ENCODE measurements around the gene CCNJ. TPM values are rescaled to one million over a fixed set of nuclear protein-coding genes. Genes with fewer than 3 reads are reported as not detected.

CCNJ gene
- total and polyA plus RNA-seq, 12 donors, result 1.7 to 3.6 (median 2.5) TPM

- H3K4me3 ChIP-seq, result peak overlapping the region in 8 of 10 donors; percentile 70 to 84 (median 78)
- no peak for DNase-seq
- 86 to 93% methylated on average over 2 of the region's 2 CpGs for WGBS, 2 donors
- intact Hi-C loops (cut with DNase I), result loop anchor here in 2 of 10 donors (1.0 to 5.0 kb wide), 2 partner anchors 46 to 47 kb away; partner anchors contain the start of gene CCNJ (in 2 of the 2)
- H3K27ac ChIP-seq, result peak overlapping the region in 6 of 10 donors; percentile 92 to 99 (median 94)
- TF ChIP-seq, protein P1, sequence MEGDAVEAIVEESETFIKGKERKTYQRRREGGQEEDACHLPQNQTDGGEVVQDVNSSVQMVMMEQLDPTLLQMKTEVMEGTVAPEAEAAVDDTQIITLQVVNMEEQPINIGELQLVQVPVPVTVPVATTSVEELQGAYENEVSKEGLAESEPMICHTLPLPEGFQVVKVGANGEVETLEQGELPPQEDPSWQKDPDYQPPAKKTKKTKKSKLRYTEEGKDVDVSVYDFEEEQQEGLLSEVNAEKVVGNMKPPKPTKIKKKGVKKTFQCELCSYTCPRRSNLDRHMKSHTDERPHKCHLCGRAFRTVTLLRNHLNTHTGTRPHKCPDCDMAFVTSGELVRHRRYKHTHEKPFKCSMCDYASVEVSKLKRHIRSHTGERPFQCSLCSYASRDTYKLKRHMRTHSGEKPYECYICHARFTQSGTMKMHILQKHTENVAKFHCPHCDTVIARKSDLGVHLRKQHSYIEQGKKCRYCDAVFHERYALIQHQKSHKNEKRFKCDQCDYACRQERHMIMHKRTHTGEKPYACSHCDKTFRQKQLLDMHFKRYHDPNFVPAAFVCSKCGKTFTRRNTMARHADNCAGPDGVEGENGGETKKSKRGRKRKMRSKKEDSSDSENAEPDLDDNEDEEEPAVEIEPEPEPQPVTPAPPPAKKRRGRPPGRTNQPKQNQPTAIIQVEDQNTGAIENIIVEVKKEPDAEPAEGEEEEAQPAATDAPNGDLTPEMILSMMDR (IDR thresholded peaks at IDR 0.05), result no peak
- no peak for ATAC-seq
- peaks cover 0 to 8% (median 0%) of the 10 kb centered on the region in 9 donors for H3K36me3 ChIP-seq
- peaks cover 0 to 28% (median 24%) of the 10 kb centered on the region in 7 donors for H3K27me3 ChIP-seq
- H3K9me3 ChIP-seq, result peaks cover 0 to 5% (median 0%) of the 10 kb centered on the region in 11 donors
- H3K4me1 ChIP-seq, result peaks cover 0 to 12% (median 5%) of the 10 kb centered on the region in 9 donors
Observed at GRCh38 chr10:96089116-96089515, 45.7 kb downstream of the CCNJ start.

DNA sequence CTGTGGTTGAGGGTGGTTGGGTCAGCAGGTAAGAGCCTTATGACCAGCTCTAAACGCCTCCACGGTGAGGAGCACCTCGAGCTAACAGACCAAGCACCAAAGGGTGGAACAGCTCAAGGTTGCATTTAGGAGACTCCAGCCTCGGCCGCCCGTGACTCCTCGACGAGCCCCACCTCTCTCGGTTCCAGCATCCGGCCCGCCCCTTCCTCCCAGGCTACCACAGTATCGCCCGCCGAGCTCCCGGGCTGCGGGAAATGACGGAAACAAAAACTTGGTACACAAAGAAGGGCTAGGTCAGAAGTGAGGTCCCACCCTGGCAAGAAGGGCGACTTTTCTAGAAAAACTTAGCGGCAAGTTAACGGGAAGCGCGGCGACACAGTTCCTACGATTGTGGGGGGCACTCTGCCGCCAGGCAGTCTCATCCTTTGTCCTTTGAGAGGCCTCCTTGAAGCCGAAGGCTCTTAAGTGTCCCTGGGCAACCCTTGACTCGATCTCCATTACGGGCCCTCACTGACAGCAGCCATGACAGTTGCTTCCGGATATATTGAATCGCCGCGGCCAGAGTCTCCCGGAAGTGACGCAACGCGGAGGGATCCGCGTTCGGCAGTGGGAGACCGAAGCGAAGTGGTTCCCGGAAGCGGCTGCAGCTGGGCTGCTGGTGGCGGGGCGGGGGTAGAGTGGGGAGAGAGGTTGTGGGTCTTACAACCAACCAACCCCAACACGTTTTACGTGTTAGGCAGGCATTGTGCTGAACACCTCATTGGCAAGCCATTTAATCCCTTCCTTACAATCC is 46.5 kb downstream of the CCNJ start:
- intact Hi-C loops (cut with DNase I), result loop anchor here in 9 of 10 donors (1.0 to 5.0 kb wide), 6 partner anchors 37 to 48 kb away; partner anchors contain the start of genes ZNF518A (in 7 of the 9) and CCNJ (in 3 of the 9)
- Histone ChIP-seq H3K4me3 (peak overlapping the region; percentile 64 to 84 (median 76)), H3K9me3 (peaks cover 0 to 5% (median 0%) of the 10 kb centered on the region in 11 donors), H3K27ac (peak overlapping the region; percentile 76 to 99 (median 94)), H3K4me1 (peaks cover 0 to 12% (median 5%) of the 10 kb centered on the region in 9 donors), H3K36me3 (peaks cover 0 to 8% (median 0%) of the 10 kb centered on the region in 9 donors), H3K27me3 (peaks cover 0 to 36% (median 32%) of the 10 kb centered on the region in 7 donors)
- peak; percentile 93 to 94 for DNase-seq
- peak; percentile 97 to 100 (median 99) for ATAC-seq
- TF ChIP-seq, protein P1 (IDR thresholded peaks at IDR 0.05), result no peak
- WGBS, 2 donors, result 3 to 4% methylated on average over 47 of the region's 47 CpGs

GRCh38 chr10:96090463-96090800 is 47.0 kb downstream of the CCNJ start:
- TF ChIP-seq, protein P1 (IDR thresholded peaks at IDR 0.05), result no peak
- ATAC-seq (no peak), DNase-seq (peak in 1 of 2 donors; percentile 5)
- H3K4me3 ChIP-seq, result peak overlapping the region; percentile 64 to 84 (median 76)
- peaks cover 0 to 41% (median 37%) of the 10 kb centered on the region in 7 donors for H3K27me3 ChIP-seq
- 77 to 81% methylated on average over 9 of the region's 9 CpGs for WGBS, 2 donors
- peaks cover 0 to 5% (median 0%) of the 10 kb centered on the region in 11 donors for H3K9me3 ChIP-seq
- intact Hi-C loops (cut with DNase I), result loop anchor here in 9 of 10 donors (1.0 to 5.0 kb wide), 5 partner anchors 37 to 48 kb away; partner anchors contain the start of genes ZNF518A (in 7 of the 9) and CCNJ (in 1 of the 9)
- peaks cover 0 to 12% (median 5%) of the 10 kb centered on the region in 9 donors for H3K4me1 ChIP-seq
- H3K27ac ChIP-seq, result peak overlapping the region; percentile 76 to 99 (median 94)
- peaks cover 0 to 3% (median 0%) of the 10 kb centered on the region in 9 donors for H3K36me3 ChIP-seq

DNA sequence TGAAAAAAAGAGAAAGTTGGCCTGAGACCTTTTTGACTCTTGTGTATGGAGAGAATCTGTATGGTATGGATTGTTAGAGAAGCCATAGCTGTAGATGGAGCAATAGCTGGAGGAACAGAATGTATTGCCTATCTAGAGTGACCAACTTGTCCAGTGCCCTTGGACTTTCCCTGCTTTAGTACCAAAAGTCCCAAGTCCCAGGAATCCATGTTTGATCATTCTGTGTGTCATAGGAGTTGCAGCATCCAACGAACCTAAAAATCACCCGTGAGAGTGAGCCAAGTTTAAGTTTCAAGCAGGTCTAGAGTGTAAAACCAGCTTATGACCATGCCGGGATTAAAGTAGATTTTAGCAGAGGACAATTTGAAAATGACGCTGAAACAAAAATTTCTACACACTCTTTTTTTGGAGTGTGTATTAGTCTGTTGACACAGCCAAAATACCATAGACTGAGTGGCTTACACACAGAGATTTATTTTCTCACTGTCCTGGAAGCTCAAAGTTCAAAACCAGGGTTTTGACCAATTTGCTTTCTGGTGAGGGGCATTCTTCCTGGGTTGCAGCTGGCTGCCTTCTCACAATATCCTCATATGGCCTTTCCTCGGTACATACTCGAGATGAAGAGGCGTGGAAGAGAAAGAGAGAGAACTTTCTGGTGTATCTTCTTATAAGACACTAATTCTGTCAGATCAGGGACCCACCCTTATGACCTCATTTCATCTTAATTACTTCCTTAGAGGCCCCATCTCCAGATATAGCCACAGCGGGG is 49.8 kb downstream of the CCNJ start:
- ATAC-seq, result no peak
- 86 to 87% methylated on average over 8 of the region's 8 CpGs for WGBS, 2 donors
- H3K36me3 ChIP-seq, result no peaks in the 10 kb centered on the region

More for the DNA sequence above, 49.8 kb downstream of the CCNJ start:
- no peak overlapping the region for H3K4me3 ChIP-seq
- DNase-seq, result no peak
- H3K4me1 ChIP-seq, result peaks cover 0 to 12% (median 5%) of the 10 kb centered on the region in 9 donors
- H3K9me3 ChIP-seq, result peaks cover 0 to 5% (median 0%) of the 10 kb centered on the region in 11 donors
- peaks cover 0 to 69% (median 65%) of the 10 kb centered on the region in 7 donors for H3K27me3 ChIP-seq
- no peak overlapping the region for H3K27ac ChIP-seq
- TF ChIP-seq, protein P1 (IDR thresholded peaks at IDR 0.05), result no peak
- intact Hi-C loops (cut with DNase I), result loop anchor here in 3 of 10 donors (2.0 to 5.0 kb wide), 3 partner anchors 34 to 51 kb away; partner anchors contain the start of gene CCNJ (in 1 of the 3)

Measured in heart right ventricle (tissue), 16 donors.